IgD-negative memory B cell (primary cell): ENCODE results near the gene SELENON. TPM values are rescaled to one million over a fixed set of nuclear protein-coding genes. Genes with fewer than 3 reads are reported as not detected.

Experiments
- H3K27ac Mint-ChIP-seq, 3 donors: one replicate each; pipeline ENCODE4 v1.8.0; 2020 to 2022; ENCODE audit warnings: mild to moderate bottlenecking in 3 of 3, mixed read lengths in 3 of 3, moderate library complexity in 1 of 3
- H3K27me3 Mint-ChIP-seq: one replicate; pipeline ENCODE4 v1.8.0; 2021; ENCODE audit warnings: mixed read lengths
- H3K36me3 Mint-ChIP-seq: one replicate; pipeline ENCODE4 v1.8.0; 2020; ENCODE audit warnings: mild to moderate bottlenecking, mixed read lengths
- H3K4me1 Mint-ChIP-seq, 3 donors: one replicate each; pipeline ENCODE4 v1.8.0; 2020 to 2022; ENCODE audit warnings: mixed read lengths in 3 of 3, mild to moderate bottlenecking in 1 of 3
- H3K4me3 Mint-ChIP-seq, 4 donors: one replicate each; pipeline ENCODE4 v1.8.0; 2020 to 2022; ENCODE audit warnings: mild to moderate bottlenecking in 4 of 4, mixed read lengths in 4 of 4, moderate library complexity in 3 of 4
- H3K9me3 Mint-ChIP-seq, 3 donors: one replicate each; pipeline ENCODE4 v1.8.0; 2020 to 2021; ENCODE audit warnings: mixed read lengths in 3 of 3, mild to moderate bottlenecking in 1 of 3
- polyA plus RNA-seq: library from polyadenylated mRNA; unstranded; fragments of 300-500 nt; fragmentation: Illumina TruSeq; gene quantifications from one replicate; pipeline ENCODE4 v1.2.3, GENCODE V29; 2021

The SELENON gene
- polyA plus RNA-seq, 1 donor from 2014 or later, result 1.2 TPM

DNA sequence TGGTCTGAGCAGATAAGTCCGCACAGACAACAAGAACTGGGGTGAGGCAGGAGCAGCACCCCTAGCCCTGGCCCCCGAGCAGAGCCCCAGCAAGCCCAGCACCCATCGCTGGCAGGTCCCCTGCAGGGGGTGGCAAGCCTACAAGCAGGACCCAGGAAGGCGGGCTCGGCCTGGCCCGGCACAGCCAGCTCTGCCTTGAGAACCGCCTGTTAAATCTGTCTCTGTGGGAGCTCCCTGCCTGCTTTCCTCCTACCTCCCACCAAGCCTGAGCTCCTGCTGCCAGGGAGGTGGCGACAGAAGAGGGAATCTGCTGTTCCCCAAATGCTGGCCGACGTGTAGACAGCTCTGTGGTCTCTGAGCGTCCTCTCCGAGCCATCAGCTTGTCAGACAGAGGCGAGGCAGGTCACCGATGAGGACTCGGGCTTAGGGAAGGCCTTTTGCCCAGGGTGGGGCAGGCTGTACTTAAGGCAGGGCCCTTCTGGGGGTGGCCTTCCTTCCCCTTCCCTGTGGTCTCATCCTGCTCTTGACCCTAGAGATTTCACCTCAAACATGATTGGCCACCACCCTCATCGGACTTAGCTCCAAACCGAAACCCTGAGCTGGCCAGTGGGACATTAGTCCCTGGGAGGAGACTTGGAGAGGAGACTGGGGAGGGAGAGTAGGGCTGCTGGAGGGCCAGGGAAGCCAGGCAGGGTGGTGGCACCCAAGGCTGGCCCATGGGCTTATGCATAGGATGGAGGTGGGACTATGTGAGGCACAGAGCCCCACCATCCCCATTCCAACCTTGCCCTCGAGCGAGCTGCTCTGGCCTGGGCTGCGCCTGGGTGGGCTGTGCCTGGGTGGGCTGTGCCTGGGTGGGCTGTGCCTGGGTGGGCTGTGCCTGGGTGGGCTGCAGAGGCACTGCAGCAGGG is 7.7 kb downstream of the SELENON start:
- peaks cover 12 to 22% (median 18%) of the 10 kb centered on the region in 3 donors for H3K4me1 Mint-ChIP-seq
- H3K27ac Mint-ChIP-seq, result no peak overlapping the region
- no peaks in the 10 kb centered on the region for H3K36me3 Mint-ChIP-seq
- peaks cover 4% of the 10 kb centered on the region for H3K27me3 Mint-ChIP-seq
- H3K9me3 Mint-ChIP-seq, result no peaks in the 10 kb centered on the region
- peak overlapping the region in 1 of 4 donors; percentile 52 for H3K4me3 Mint-ChIP-seq

GRCh38 chr1:25808481-25809244 is 8.7 kb downstream of the SELENON start:
- Mint-ChIP-seq H3K4me3 (no peak overlapping the region), H3K27ac (peak overlapping the region in 1 of 3 donors; percentile 77), H3K27me3 (peaks cover 4% of the 10 kb centered on the region), H3K4me1 (peaks cover 8 to 16% (median 13%) of the 10 kb centered on the region in 3 donors), H3K36me3 (no peaks in the 10 kb centered on the region), H3K9me3 (no peaks in the 10 kb centered on the region)

- H3K36me3 Mint-ChIP-seq, result no peaks in the 10 kb centered on the region
- H3K4me3 Mint-ChIP-seq, result peak overlapping the region in 3 of 4 donors; percentile 61 to 90 (median 79)
- no peaks in the 10 kb centered on the region for H3K9me3 Mint-ChIP-seq
- peak overlapping the region; percentile 48 to 78 (median 77) for H3K27ac Mint-ChIP-seq
- peaks cover 8 to 15% (median 13%) of the 10 kb centered on the region in 3 donors for H3K4me1 Mint-ChIP-seq
- peaks cover 4% of the 10 kb centered on the region for H3K27me3 Mint-ChIP-seq
Measured at GRCh38 chr1:25809283-25809926, 9.4 kb downstream of the SELENON start.

- Mint-ChIP-seq H3K36me3 (no peaks in the 10 kb centered on the region), H3K27ac (peak overlapping the region in 2 of 3 donors; percentile 48 to 78), H3K4me1 (peaks cover 8 to 14% (median 13%) of the 10 kb centered on the region in 3 donors), H3K27me3 (peaks cover 4% of the 10 kb centered on the region), H3K4me3 (peak overlapping the region in 3 of 4 donors; percentile 61 to 90 (median 79)), H3K9me3 (no peaks in the 10 kb centered on the region)
Measured at GRCh38 chr1:25809929-25810328, 9.9 kb downstream of the SELENON start.

DNA sequence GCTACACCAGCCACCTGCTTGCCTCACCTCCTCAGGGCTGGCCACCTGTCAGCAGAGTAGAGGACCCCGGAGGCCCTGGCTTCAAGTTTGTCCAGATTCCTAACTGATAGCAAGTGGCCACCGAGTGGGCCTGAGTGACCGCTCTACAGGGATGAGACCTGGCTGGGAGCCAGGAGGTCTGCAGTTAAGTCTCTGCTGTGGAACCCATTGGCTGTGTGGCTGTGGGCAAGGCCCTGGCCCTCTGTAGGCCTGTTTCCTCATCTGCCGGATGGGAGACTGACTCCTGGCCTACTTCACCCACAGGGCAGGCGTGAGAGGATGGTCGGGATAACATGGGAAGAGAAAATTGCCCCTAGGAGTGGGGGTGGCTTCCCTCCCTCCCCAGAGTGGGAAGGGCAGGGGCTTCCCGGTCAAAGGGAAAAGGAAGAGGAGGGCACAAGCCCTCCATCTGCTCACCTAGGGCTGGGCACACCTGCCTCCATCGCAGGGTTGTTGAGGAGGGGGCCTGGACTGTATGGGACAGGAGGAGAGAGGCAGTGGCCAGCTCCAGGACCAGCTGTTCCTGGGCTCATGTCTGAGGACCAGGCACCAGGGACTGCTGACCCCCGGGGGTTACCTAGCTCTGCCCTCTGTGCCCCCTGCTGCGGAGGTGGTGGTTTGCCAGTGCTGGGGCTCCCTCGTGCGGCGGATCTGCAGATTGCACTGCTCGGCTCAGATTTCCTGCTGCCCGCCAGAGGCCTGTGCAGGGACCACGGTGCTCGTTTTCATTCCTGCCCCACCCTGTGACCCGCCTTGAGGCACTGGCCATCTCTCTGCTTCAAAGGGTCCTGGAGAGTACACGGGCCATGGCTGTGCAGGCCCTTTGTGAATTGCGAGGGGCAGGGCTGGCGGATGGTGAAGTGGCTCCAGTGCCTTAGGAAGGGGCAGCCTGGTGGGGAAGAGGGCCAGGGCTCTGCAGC is 10.6 kb downstream of the SELENON start:
- Mint-ChIP-seq H3K4me3 (peak overlapping the region in 3 of 4 donors; percentile 12 to 38 (median 27)), H3K36me3 (no peaks in the 10 kb centered on the region)

GRCh38 chr1:25811384-25812082 is 11.5 kb downstream of the SELENON start:
- H3K27me3 Mint-ChIP-seq, result no peaks in the 10 kb centered on the region
- no peak overlapping the region for H3K27ac Mint-ChIP-seq
- H3K4me1 Mint-ChIP-seq, result peaks cover 8 to 14% (median 13%) of the 10 kb centered on the region in 3 donors
- H3K36me3 Mint-ChIP-seq, result no peaks in the 10 kb centered on the region
- H3K4me3 Mint-ChIP-seq, result no peak overlapping the region
- no peaks in the 10 kb centered on the region for H3K9me3 Mint-ChIP-seq

More for the DNA sequence above, 10.6 kb downstream of the SELENON start:
- Mint-ChIP-seq H3K27ac (no peak overlapping the region), H3K4me1 (peaks cover 8 to 14% (median 13%) of the 10 kb centered on the region in 3 donors), H3K27me3 (peaks cover 2% of the 10 kb centered on the region), H3K9me3 (no peaks in the 10 kb centered on the region)

DNA sequence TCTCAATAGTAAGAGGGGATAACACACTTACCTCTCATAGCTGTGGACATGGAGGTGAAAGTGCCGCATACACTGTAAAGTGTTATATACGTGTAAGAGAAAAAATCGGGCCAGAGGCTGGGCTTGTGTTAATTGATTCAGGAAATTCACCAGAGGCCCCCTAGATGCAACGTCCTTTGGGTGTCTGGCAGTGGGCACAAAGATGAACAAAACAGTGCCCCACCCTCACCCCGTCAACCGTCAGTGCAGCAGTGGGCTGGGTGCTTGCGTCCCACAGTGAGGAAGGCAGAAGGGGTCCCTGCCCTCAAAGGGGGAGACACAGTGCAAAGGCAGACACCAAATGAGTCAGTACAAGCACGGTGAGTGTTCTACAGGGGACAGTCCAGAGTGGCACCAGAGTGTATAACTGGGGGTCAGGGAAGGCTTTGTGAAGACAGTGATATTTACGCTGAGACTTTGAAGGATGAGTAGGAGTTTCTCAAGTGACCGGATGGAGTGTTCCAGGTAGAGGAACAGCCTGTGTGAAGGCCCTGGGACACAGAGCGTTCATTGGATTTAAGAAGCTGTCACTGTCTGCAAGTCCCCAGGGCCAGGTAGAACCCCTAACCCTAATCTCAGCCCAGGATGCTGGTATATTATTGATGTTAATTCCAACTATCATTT is 13.2 kb downstream of the SELENON start:
- H3K36me3 Mint-ChIP-seq, result no peaks in the 10 kb centered on the region
- H3K27ac Mint-ChIP-seq, result no peak overlapping the region
- no peaks in the 10 kb centered on the region for H3K27me3 Mint-ChIP-seq
- H3K9me3 Mint-ChIP-seq, result no peaks in the 10 kb centered on the region
- H3K4me3 Mint-ChIP-seq, result peak overlapping the region in 1 of 4 donors; percentile 83
- peaks cover 8 to 15% (median 9%) of the 10 kb centered on the region in 3 donors for H3K4me1 Mint-ChIP-seq

GRCh38 chr1:25813734-25814471 is 13.9 kb downstream of the SELENON start:
- H3K36me3 Mint-ChIP-seq, result no peaks in the 10 kb centered on the region
- no peak overlapping the region for H3K27ac Mint-ChIP-seq
- no peak overlapping the region for H3K4me3 Mint-ChIP-seq
- H3K4me1 Mint-ChIP-seq, result peaks cover 9 to 21% (median 10%) of the 10 kb centered on the region in 3 donors
- no peaks in the 10 kb centered on the region for H3K27me3 Mint-ChIP-seq
- H3K9me3 Mint-ChIP-seq, result no peaks in the 10 kb centered on the region

GRCh38 chr1:25814549-25815087 is 14.6 kb downstream of the SELENON start:
- Mint-ChIP-seq H3K36me3 (no peaks in the 10 kb centered on the region), H3K4me3 (peak overlapping the region in 1 of 4 donors; percentile 59), H3K4me1 (peaks cover 3 to 15% (median 8%) of the 10 kb centered on the region in 3 donors), H3K9me3 (no peaks in the 10 kb centered on the region), H3K27ac (no peak overlapping the region), H3K27me3 (no peaks in the 10 kb centered on the region)

DNA sequence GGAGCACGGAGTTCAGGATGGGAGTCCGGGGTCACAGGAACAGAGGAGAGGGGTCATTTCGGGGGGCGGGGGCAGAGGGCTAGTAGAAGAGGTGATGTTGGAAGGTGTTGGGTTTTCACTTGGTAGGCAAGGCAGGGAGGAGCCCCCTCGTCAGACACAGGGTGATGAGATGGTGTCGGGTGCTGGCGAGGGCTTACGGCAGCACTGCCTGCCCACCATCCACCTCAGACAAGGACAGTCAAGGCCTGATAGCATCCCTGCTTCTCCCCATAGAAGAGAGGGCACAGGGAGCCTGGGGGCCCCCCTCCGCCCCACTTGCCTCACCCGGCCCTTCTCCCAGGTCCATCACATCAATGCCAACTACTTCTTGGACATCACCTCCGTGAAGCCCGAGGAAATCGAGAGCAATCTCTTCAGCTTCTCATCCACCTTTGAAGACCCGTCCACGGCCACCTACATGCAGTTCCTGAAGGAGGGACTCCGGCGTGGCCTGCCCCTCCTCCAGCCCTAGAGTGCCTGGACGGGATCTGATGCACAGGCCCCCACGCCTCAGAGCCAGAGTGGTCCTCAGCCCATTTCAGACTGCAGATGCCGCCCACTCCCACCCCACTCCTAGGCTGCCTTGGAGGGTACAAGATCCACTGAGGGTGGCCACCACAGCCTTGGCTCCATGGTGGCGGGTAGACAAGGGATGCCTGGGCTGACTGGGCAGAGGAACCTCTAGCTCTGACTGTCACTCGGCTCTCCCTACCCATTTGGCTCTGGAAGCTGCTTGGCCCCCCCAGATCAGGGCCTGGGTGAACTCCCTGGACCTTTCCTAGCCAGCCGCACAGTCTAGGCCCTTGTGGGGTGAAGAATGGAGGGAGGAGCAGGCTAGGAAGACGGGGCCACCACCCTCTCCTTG is 15.5 kb downstream of the SELENON start:
- H3K9me3 Mint-ChIP-seq, result no peaks in the 10 kb centered on the region
- H3K4me1 Mint-ChIP-seq, result peaks cover 0 to 9% (median 8%) of the 10 kb centered on the region in 3 donors
- peak overlapping the region in 1 of 3 donors; percentile 48 for H3K27ac Mint-ChIP-seq
- no peaks in the 10 kb centered on the region for H3K36me3 Mint-ChIP-seq
- H3K4me3 Mint-ChIP-seq, result peak overlapping the region in 1 of 4 donors; percentile 59
- no peaks in the 10 kb centered on the region for H3K27me3 Mint-ChIP-seq

DNA sequence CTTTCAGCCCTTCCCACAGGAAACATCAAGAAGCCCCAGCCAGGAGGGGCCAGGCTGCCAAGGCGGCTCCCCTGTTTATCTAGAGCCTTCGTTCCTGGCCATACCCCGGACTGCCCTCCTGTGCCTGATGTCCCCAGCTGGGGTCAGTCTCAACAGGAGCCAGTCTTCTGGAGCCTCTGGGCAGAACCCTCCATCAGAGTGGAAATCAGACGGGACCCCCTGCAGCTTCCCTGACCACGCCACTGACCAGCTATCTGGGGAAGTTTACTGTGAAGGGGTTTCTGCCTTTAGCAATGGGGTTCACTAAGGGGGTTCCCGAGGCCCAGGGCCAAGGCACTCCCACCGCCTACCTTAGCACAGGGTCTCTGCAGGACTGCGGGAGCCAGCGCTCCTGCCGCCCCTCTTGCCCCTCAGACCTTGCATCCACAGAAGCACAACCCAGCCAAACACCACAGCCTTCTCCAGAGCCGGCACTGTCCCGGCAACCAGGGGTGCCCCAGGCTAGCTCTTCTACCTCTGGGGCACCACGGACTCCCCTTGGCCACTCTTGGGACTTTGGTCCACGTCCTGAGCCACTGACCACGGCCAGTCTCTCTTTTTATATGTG is 16.2 kb downstream of the SELENON start:
- peak overlapping the region in 1 of 3 donors; percentile 48 for H3K27ac Mint-ChIP-seq

More for the DNA sequence above, 16.2 kb downstream of the SELENON start:
- Mint-ChIP-seq H3K36me3 (no peaks in the 10 kb centered on the region), H3K4me3 (peak overlapping the region in 1 of 4 donors; percentile 48), H3K27me3 (no peaks in the 10 kb centered on the region), H3K4me1 (peaks cover 7 to 14% (median 9%) of the 10 kb centered on the region in 3 donors), H3K9me3 (no peaks in the 10 kb centered on the region)
